GM19324 (cell line): ENCODE data around the gene MTOR.
"Not testable (repeated sequence)": the region's sequence is repeated elsewhere in the genome, so short reads cannot be mapped to it uniquely, and the experiment has no call there.

Experiments
- ATAC-seq: cut with Tn5 transposase; IDR thresholded peaks from one replicate; pipeline ENCODE4 v1.9.1; 2021; ENCODE audit warnings: mild to moderate bottlenecking, moderate library complexity; ENCODE audit not compliant: unreplicated experiment, low FRiP score

MTOR gene

GRCh38 chr1:11281518-11282331, 19.4 kb upstream of the MTOR start:
- no peak for ATAC-seq

GRCh38 chr1:11280719-11281376, 18.5 kb upstream of the MTOR start:
- no peak for ATAC-seq

GRCh38 chr1:11279630-11280029, 17.3 kb upstream of the MTOR start:
- no peak for ATAC-seq

- no peak for ATAC-seq
Observed at GRCh38 chr1:11279152-11279551, 16.8 kb upstream of the MTOR start.

GRCh38 chr1:11273595-11274234, 11.4 kb upstream of the MTOR start:
- ATAC-seq = peak; percentile 27

GRCh38 chr1:11272832-11273594, 10.7 kb upstream of the MTOR start, which contains the start of gene UBIAD1:
Gene UBIAD1 (plus strand): TSS chr1:11273198. CDS start chr1:11273532, 334 bp downstream.
- ATAC-seq = peak; percentile 89

- ATAC-seq = no peak
Observed at GRCh38 chr1:11272544-11272831, 10.1 kb upstream of the MTOR start.

GRCh38 chr1:11267350-11268337, 5.3 kb upstream of the MTOR start:
- ATAC-seq = not testable (repeated sequence)

GRCh38 chr1:11266268-11267074, 4.1 kb upstream of the MTOR start:
- no peak for ATAC-seq

GRCh38 chr1:11256299-11256698, 6.1 kb downstream of the MTOR start:
- no peak for ATAC-seq

GRCh38 chr1:11253226-11253625, 9.1 kb downstream of the MTOR start:
- ATAC-seq = no peak

- ATAC-seq = no peak
Observed at GRCh38 chr1:11252538-11252937, 9.8 kb downstream of the MTOR start.

GRCh38 chr1:11248169-11248568, 14.2 kb downstream of the MTOR start:
- no peak for ATAC-seq

GRCh38 chr1:11245904-11246719, 16.2 kb downstream of the MTOR start:
- no peak for ATAC-seq

- ATAC-seq = no peak
Observed at GRCh38 chr1:11245248-11245647, 17.1 kb downstream of the MTOR start.

GRCh38 chr1:11238311-11238710, 24.0 kb downstream of the MTOR start:
- ATAC-seq = no peak

- no peak for ATAC-seq
Observed at GRCh38 chr1:11237356-11237755, 25.0 kb downstream of the MTOR start.

- ATAC-seq = no peak
Observed at GRCh38 chr1:11233208-11233607, 29.1 kb downstream of the MTOR start.
